ENCODE data around the gene RCC2. TPM values are rescaled to one million over a fixed set of nuclear protein-coding genes. Genes with fewer than 3 reads are reported as not detected.

The RCC2 gene
- polyA plus RNA-seq, 1 of the 3 experiments (the other 2 are of a cell fraction): 53.8 TPM

DNA sequence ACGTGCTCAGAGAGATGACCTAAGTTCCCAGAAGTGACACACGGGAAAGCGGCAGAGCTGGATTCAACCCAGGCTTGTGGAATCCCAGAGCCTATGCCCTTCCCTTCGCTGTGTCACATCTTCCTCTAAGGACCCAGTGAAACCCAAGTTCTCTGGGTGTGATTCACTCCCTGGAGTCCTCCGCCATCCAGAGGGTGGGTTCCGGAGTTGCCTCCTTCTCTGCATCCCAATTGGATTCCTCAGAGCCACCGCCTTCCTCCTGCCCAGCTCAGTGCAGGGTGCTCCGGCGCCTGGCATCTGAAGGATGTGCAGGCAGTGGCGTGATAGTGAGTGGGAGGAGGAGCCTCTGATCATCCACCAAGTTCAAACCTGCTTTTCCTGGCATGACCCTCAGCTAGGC lies 20.7 kb upstream of the RCC2 start:
- no peak overlapping the region for H3K4me3 ChIP-seq (ENCODE audit: low read depth in 2 of 2, low read length in 1 of 2)
- POLR2A ChIA-PET: no interaction called here

DNA sequence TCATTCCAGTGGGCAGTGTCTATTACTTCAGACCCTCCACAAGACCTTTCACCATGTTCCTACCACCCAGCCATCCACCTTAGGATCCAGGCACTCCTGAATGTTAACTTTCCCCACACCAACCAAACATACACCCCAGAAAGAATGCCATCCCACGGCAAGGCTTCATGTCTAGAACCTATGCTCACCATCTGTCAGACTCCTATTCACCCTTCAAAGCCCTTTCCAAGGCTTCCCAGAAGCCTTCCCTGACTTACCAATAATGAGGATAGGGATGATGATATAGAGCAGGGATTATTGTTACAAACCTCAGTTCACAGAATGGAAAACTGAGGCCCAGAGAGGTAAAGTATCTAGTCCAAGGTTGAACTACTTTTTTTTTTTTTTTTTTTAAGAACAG lies 19.3 kb upstream of the RCC2 start:
- ChIA-PET CTCF (no interaction called here), POLR2A (no interaction called here)
- no peaks in the 10 kb centered on the region for H3K79me2 ChIP-seq (ENCODE audit: insufficient read depth)
- H3K9me2 ChIP-seq: no peaks in the 10 kb centered on the region
- no peak overlapping the region for H2AFZ ChIP-seq (ENCODE audit: low read depth)
- H3K4me2 ChIP-seq: no peak overlapping the region
- H3K27me3 ChIP-seq (ENCODE audit: insufficient read depth): no peaks in the 10 kb centered on the region
- H3K9ac ChIP-seq: no peak overlapping the region
- H3K27ac ChIP-seq (ENCODE audit: low read depth in 2 of 2, low read length in 1 of 2): no peak overlapping the region
- no peaks in the 10 kb centered on the region for H3K9me3 ChIP-seq
- no peak overlapping the region for H3K4me3 ChIP-seq (ENCODE audit: low read depth in 2 of 2, low read length in 1 of 2)
- no peak for TF ChIP-seq TEAD4 (IDR thresholded peaks at IDR 0.05; ENCODE audit: borderline replicate concordance, insufficient read depth)
- TF ChIP-seq NFIC (IDR thresholded peaks at IDR 0.05; ENCODE audit: borderline replicate concordance): no peak
- TF ChIP-seq GATA2 (CRISPR knock-in tag; IDR thresholded peaks at IDR 0.05): no peak
- TF ChIP-seq JUND (IDR thresholded peaks at IDR 0.05): no peak
- no peaks in the 10 kb centered on the region for H4K20me1 ChIP-seq (ENCODE audit: insufficient read depth)
- no peaks in the 10 kb centered on the region for H3K4me1 ChIP-seq (ENCODE audit: control insufficient read depth in 1 of 2, insufficient read depth in 2 of 2, low read depth in 1 of 2, low read length in 1 of 2)
- no peaks in the 10 kb centered on the region for H3F3A ChIP-seq (replicated peaks; ENCODE audit: insufficient read depth)
- no peak for DNase-seq
- WGBS (ENCODE audit: low lambda C conversion rate): 53% methylated on average over 1 of the region's 1 CpG
- no peaks in the 10 kb centered on the region for H3K36me3 ChIP-seq (replicated peaks in 1 of 2; ENCODE audit: control insufficient read depth in 1 of 2, insufficient read depth in 2 of 2, low read length in 1 of 2)

More for the DNA sequence above, 20.7 kb upstream of the RCC2 start:
- Histone ChIP-seq H3K27me3 (ENCODE audit: insufficient read depth) (no peaks in the 10 kb centered on the region), H3K9me2 (no peaks in the 10 kb centered on the region), H3K36me3 (replicated peaks in 1 of 2; ENCODE audit: control insufficient read depth in 1 of 2, insufficient read depth in 2 of 2, low read length in 1 of 2) (no peaks in the 10 kb centered on the region), H3K4me2 (peak overlapping the region; percentile 52; the same call in 1 of the 2 replicates), H3K9me3 (no peaks in the 10 kb centered on the region), H2AFZ (ENCODE audit: low read depth) (peak overlapping the region; percentile 33; the same call in 1 of the 2 replicates), H4K20me1 (ENCODE audit: insufficient read depth) (no peaks in the 10 kb centered on the region), H3K4me1 (ENCODE audit: control insufficient read depth in 1 of 2, insufficient read depth in 2 of 2, low read depth in 1 of 2, low read length in 1 of 2) (no peaks in the 10 kb centered on the region), H3F3A (replicated peaks; ENCODE audit: insufficient read depth) (no peaks in the 10 kb centered on the region), H3K9ac (no peak overlapping the region), H3K79me2 (ENCODE audit: insufficient read depth) (no peaks in the 10 kb centered on the region), H3K27ac (ENCODE audit: low read depth in 2 of 2, low read length in 1 of 2) (no peak overlapping the region)
- no peak for DNase-seq
- CTCF ChIA-PET: no interaction called here
- 42% methylated on average over 9 of the region's 10 CpGs for WGBS (ENCODE audit: low lambda C conversion rate)
- TF ChIP-seq TAF1 (IDR thresholded peaks at IDR 0.05; ENCODE audit: borderline replicate concordance, low read depth, low read length) (no peak), EP300 (IDR thresholded peaks at IDR 0.05; ENCODE audit: borderline replicate concordance in 1 of 2, low read depth in 1 of 2, low read length in 1 of 2) (no peak), FOXM1 (IDR thresholded peaks at IDR 0.05; ENCODE audit: low read depth) (no peak), FOSL2 (IDR thresholded peaks at IDR 0.05; ENCODE audit: borderline replicate concordance, low read depth) (peak; percentile 38), NFIC (IDR thresholded peaks at IDR 0.05; ENCODE audit: borderline replicate concordance) (no peak), POLR2AphosphoS5 (IDR thresholded peaks at IDR 0.05; ENCODE audit: low read depth, low read length) (no peak), TCF12 (IDR thresholded peaks at IDR 0.05) (no peak)
- TF ChIP-seq, protein P1, sequence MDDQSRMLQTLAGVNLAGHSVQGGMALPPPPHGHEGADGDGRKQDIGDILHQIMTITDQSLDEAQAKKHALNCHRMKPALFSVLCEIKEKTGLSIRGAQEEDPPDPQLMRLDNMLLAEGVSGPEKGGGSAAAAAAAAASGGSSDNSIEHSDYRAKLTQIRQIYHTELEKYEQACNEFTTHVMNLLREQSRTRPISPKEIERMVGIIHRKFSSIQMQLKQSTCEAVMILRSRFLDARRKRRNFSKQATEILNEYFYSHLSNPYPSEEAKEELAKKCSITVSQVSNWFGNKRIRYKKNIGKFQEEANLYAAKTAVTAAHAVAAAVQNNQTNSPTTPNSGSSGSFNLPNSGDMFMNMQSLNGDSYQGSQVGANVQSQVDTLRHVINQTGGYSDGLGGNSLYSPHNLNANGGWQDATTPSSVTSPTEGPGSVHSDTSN (IDR thresholded peaks at IDR 0.05): no peak

DNA sequence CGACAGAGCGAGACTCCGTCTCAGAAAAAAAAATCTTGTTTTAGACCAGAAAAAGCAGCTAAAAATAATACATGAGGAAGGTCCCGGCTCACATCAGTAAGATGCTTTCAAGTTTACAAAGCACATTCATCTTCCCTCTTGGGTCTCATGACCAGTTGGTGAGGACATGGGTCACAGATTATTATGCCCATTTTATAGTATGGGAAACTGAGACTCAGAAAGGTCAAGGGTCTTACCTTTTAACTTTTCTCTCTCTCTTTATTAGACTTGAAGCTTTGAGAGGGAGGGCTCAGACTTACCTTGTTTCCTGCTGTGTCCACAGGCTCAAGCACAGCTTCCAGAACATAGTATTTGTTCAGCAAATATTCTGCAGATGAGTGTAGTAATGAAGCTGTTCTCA lies 13.2 kb upstream of the RCC2 start:
- H4K20me1 ChIP-seq (ENCODE audit: insufficient read depth): no peaks in the 10 kb centered on the region
- no peak overlapping the region for H3K27ac ChIP-seq (ENCODE audit: low read depth in 2 of 2, low read length in 1 of 2)
- ChIA-PET CTCF (interaction anchor here (0.7 to 4.8 kb wide), 4 partner anchors 12 to 82 kb away, joined by 3 to 35 read pairs (median 4); partner anchors contain the start of gene RCC2), POLR2A (no interaction called here)
- no peaks in the 10 kb centered on the region for H3K4me1 ChIP-seq (ENCODE audit: control insufficient read depth in 1 of 2, insufficient read depth in 2 of 2, low read depth in 1 of 2, low read length in 1 of 2)
- no peaks in the 10 kb centered on the region for H3K9me2 ChIP-seq
- H3K36me3 ChIP-seq (replicated peaks in 1 of 2; ENCODE audit: control insufficient read depth in 1 of 2, insufficient read depth in 2 of 2, low read length in 1 of 2): no peaks in the 10 kb centered on the region
- no peaks in the 10 kb centered on the region for H3K27me3 ChIP-seq (ENCODE audit: insufficient read depth)
- no peak overlapping the region for H3K4me3 ChIP-seq (ENCODE audit: low read depth in 2 of 2, low read length in 1 of 2)
- H3K9ac ChIP-seq: no peak overlapping the region
- H3K9me3 ChIP-seq: no peaks in the 10 kb centered on the region
- H3K79me2 ChIP-seq (ENCODE audit: insufficient read depth): no peaks in the 10 kb centered on the region
- H2AFZ ChIP-seq (ENCODE audit: low read depth): no peak overlapping the region
- no peak overlapping the region for H3K4me2 ChIP-seq
- H3F3A ChIP-seq (replicated peaks; ENCODE audit: insufficient read depth): no peaks in the 10 kb centered on the region
- DNase-seq: no peak
- 97% methylated on average over 4 of the region's 4 CpGs for WGBS (ENCODE audit: low lambda C conversion rate)
- TF ChIP-seq NFIC (IDR thresholded peaks at IDR 0.05; ENCODE audit: borderline replicate concordance) (no peak), TCF12 (IDR thresholded peaks at IDR 0.05) (no peak), EZH2phosphoT487 (IDR thresholded peaks at IDR 0.05; ENCODE audit: borderline replicate concordance, low read depth) (no peak), YY1 (IDR thresholded peaks at IDR 0.05; ENCODE audit: low read depth) (no peak), SMC3 (IDR thresholded peaks at IDR 0.05; ENCODE audit: low read depth, low read length) (no peak), ELF1 (IDR thresholded peaks at IDR 0.05) (no peak), SIN3A (IDR thresholded peaks at IDR 0.05; ENCODE audit: borderline replicate concordance, low read depth, low read length) (no peak), NRF1 (IDR thresholded peaks at IDR 0.05; ENCODE audit: low read depth, low read length) (no peak)
- TF ChIP-seq, protein P2, sequence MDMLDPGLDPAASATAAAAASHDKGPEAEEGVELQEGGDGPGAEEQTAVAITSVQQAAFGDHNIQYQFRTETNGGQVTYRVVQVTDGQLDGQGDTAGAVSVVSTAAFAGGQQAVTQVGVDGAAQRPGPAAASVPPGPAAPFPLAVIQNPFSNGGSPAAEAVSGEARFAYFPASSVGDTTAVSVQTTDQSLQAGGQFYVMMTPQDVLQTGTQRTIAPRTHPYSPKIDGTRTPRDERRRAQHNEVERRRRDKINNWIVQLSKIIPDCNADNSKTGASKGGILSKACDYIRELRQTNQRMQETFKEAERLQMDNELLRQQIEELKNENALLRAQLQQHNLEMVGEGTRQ (IDR thresholded peaks at IDR 0.05; ENCODE audit: borderline replicate concordance, low read depth, low read length): no peak
- TF ChIP-seq, protein P3, sequence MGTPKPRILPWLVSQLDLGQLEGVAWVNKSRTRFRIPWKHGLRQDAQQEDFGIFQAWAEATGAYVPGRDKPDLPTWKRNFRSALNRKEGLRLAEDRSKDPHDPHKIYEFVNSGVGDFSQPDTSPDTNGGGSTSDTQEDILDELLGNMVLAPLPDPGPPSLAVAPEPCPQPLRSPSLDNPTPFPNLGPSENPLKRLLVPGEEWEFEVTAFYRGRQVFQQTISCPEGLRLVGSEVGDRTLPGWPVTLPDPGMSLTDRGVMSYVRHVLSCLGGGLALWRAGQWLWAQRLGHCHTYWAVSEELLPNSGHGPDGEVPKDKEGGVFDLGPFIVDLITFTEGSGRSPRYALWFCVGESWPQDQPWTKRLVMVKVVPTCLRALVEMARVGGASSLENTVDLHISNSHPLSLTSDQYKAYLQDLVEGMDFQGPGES (IDR thresholded peaks at IDR 0.05; ENCODE audit: low read depth, low read length): no peak
- TF ChIP-seq, protein P4, sequence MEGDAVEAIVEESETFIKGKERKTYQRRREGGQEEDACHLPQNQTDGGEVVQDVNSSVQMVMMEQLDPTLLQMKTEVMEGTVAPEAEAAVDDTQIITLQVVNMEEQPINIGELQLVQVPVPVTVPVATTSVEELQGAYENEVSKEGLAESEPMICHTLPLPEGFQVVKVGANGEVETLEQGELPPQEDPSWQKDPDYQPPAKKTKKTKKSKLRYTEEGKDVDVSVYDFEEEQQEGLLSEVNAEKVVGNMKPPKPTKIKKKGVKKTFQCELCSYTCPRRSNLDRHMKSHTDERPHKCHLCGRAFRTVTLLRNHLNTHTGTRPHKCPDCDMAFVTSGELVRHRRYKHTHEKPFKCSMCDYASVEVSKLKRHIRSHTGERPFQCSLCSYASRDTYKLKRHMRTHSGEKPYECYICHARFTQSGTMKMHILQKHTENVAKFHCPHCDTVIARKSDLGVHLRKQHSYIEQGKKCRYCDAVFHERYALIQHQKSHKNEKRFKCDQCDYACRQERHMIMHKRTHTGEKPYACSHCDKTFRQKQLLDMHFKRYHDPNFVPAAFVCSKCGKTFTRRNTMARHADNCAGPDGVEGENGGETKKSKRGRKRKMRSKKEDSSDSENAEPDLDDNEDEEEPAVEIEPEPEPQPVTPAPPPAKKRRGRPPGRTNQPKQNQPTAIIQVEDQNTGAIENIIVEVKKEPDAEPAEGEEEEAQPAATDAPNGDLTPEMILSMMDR (IDR thresholded peaks at IDR 0.05): no peak
